ENCODE results near the gene PAX5.

Gene PAX5

GRCh38 chr9:36949466-36949865, 84.6 kb downstream of the PAX5 start:
- TF ChIP-seq, protein P1, sequence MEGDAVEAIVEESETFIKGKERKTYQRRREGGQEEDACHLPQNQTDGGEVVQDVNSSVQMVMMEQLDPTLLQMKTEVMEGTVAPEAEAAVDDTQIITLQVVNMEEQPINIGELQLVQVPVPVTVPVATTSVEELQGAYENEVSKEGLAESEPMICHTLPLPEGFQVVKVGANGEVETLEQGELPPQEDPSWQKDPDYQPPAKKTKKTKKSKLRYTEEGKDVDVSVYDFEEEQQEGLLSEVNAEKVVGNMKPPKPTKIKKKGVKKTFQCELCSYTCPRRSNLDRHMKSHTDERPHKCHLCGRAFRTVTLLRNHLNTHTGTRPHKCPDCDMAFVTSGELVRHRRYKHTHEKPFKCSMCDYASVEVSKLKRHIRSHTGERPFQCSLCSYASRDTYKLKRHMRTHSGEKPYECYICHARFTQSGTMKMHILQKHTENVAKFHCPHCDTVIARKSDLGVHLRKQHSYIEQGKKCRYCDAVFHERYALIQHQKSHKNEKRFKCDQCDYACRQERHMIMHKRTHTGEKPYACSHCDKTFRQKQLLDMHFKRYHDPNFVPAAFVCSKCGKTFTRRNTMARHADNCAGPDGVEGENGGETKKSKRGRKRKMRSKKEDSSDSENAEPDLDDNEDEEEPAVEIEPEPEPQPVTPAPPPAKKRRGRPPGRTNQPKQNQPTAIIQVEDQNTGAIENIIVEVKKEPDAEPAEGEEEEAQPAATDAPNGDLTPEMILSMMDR (IDR thresholded peaks at IDR 0.05; ENCODE audit: low read depth, low read length) = no peak
- no peak for DNase-seq (ENCODE audit: extremely low read depth, low read depth)

- TF ChIP-seq, protein P1 (IDR thresholded peaks at IDR 0.05; ENCODE audit: low read depth, low read length) = no peak
- DNase-seq (ENCODE audit: extremely low read depth, low read depth) = no peak
These were observed 86.0 kb downstream of the PAX5 start for GRCh38 chr9:36948051-36948450.

- no peak for DNase-seq (ENCODE audit: extremely low read depth, low read depth)
- TF ChIP-seq, protein P1 (IDR thresholded peaks at IDR 0.05; ENCODE audit: low read depth, low read length) = no peak
These were observed 87.4 kb downstream of the PAX5 start for GRCh38 chr9:36946653-36947052.

- no peak for DNase-seq (ENCODE audit: extremely low read depth, low read depth)
- TF ChIP-seq, protein P1 (IDR thresholded peaks at IDR 0.05; ENCODE audit: low read depth, low read length) = no peak
These were observed 88.1 kb downstream of the PAX5 start for GRCh38 chr9:36945999-36946398.

GRCh38 chr9:36942891-36943290, 91.2 kb downstream of the PAX5 start:
- DNase-seq (ENCODE audit: extremely low read depth, low read depth) = no peak
- TF ChIP-seq, protein P1 (IDR thresholded peaks at IDR 0.05; ENCODE audit: low read depth, low read length) = no peak

DNA sequence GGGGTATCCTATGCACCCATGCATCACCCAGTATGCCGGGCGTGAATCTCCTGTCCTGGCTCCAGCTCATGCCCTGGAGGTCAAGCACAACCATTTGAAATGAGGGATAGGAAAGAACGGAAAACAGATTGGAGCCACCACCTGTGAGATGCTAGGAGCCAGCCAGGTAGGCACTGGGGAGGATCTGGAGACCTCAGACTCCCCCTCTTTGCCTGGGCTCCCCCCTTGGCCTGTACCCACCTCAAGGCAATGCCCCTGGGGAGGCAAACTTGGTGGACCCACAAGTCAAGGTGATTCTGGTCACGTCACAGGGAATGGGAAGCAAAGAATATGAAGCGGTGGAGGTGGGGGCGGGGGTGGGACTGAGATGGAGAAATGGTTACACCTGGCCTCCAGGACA, 92.6 kb downstream of the PAX5 start:
- TF ChIP-seq, protein P1 (IDR thresholded peaks at IDR 0.05; ENCODE audit: low read depth, low read length) = no peak
- DNase-seq (ENCODE audit: extremely low read depth, low read depth) = no peak

DNA sequence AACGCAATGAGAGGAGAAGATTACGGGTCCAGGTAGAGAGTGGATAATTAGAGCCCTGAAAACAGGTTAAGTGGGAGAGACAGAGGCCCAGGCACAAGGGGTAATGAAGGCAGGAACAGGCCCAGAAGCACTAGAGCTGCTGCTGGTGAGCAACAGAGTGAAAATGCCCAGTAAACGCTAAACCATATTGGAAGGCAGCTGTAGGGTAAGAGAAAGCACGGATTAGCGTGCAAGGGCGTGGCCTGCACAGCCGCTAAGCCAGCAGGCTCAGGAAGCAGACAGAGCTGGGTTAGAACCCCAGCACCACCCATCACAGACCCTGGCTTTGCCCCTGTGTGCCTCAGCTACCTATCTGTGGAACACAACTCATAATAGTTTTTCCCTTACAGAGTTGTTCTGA, 93.2 kb downstream of the PAX5 start:
- DNase-seq (ENCODE audit: extremely low read depth, low read depth) = no peak
- TF ChIP-seq, protein P1 (IDR thresholded peaks at IDR 0.05; ENCODE audit: low read depth, low read length) = no peak

Measured in AG09319 (cell line).